Measurements from ENCODE around the gene ADPRHL1. TPM values are rescaled to one million over a fixed set of nuclear protein-coding genes. Genes with fewer than 3 reads are reported as not detected.

The ADPRHL1 gene
- total RNA-seq, 4 donors from 2014 or later, result 0.72 to 2.7 (median 1.7) TPM

- ATAC-seq (ENCODE audit: low FRiP score) (no peak), DNase-seq (ENCODE audit: low spot score) (no peak)
- TF ChIP-seq CTCF (IDR thresholded peaks at IDR 0.05), result no peak
These were observed 86.2 kb downstream of the ADPRHL1 start for GRCh38 chr13:113367020-113367560.

GRCh38 chr13:113365971-113366588 lies 87.2 kb downstream of the ADPRHL1 start:
- ATAC-seq (ENCODE audit: low FRiP score) (no peak), DNase-seq (ENCODE audit: low spot score) (no peak)
- no peak for TF ChIP-seq CTCF (IDR thresholded peaks at IDR 0.05)

GRCh38 chr13:113365583-113365970 lies 87.7 kb downstream of the ADPRHL1 start:
- DNase-seq (ENCODE audit: low spot score) (no peak), ATAC-seq (ENCODE audit: low FRiP score) (no peak)
- no peak for TF ChIP-seq CTCF (IDR thresholded peaks at IDR 0.05)

GRCh38 chr13:113364901-113365582 lies 88.2 kb downstream of the ADPRHL1 start:
- ATAC-seq (ENCODE audit: low FRiP score) (no peak), DNase-seq (ENCODE audit: low spot score) (no peak)
- TF ChIP-seq CTCF (IDR thresholded peaks at IDR 0.05), result no peak

- TF ChIP-seq CTCF (IDR thresholded peaks at IDR 0.05), result no peak
- no peak for DNase-seq (ENCODE audit: low spot score)
- no peak for ATAC-seq (ENCODE audit: low FRiP score)
These were observed 88.9 kb downstream of the ADPRHL1 start for GRCh38 chr13:113364311-113364889.

GRCh38 chr13:113361406-113361805 lies 91.9 kb downstream of the ADPRHL1 start:
- TF ChIP-seq CTCF (IDR thresholded peaks at IDR 0.05), result no peak
- ATAC-seq (ENCODE audit: low FRiP score) (no peak), DNase-seq (ENCODE audit: low spot score) (no peak)
